Panc1 (cell line): ENCODE data around the gene ADCK2. TPM values are rescaled to one million over a fixed set of nuclear protein-coding genes. Genes with fewer than 3 reads are reported as not detected.
"Not testable (repeated sequence)": the region's sequence is repeated elsewhere in the genome, so short reads cannot be mapped to it uniquely, and the experiment has no call there.

Experiments
- ATAC-seq: fragments of 200-7000 bp; cut with Tn5 transposase; 2 replicates; pipeline ENCODE4 v1.9.1; 2020; ENCODE audit warnings: mild to moderate bottlenecking, moderate library complexity
- BruUV-seq: library from RNA; stranded (reverse); fragments of 400-500 nt; replicated peaks from 2 replicates; lab custom pipeline; 2021; lab: Mats Ljungman, UMichigan
- CTCF ChIA-PET: fragments of 300-600 bp; sonication (Branson Sonifier 250); formaldehyde crosslinking; loops from one replicate; lab custom pipeline; 2022; ENCODE audit warnings: antibody characterized with exemption; lab: Charles Lee
- POLR2A ChIA-PET: fragments of 300-600 bp; sonication (Branson Sonifier 250); formaldehyde crosslinking; loops from one replicate; lab custom pipeline; 2022; ENCODE audit warnings: antibody characterized with exemption; lab: Charles Lee
- DNase-seq: peaks from one replicate; pipeline ENCODE4 v3.0.0-alpha.2; 2010; ENCODE audit warnings: low read depth, low spot score
- H3K27ac ChIP-seq: 2 replicates; pipeline ENCODE4 v1.5.1; 2011; ENCODE audit warnings: mild to moderate bottlenecking, low read length, inconsistent platforms
- H3K27me3 ChIP-seq: fragments of 200-500 bp; sonication (Bioruptor generic); 2 replicates; pipeline ENCODE4 v1.6.0; 2014; ENCODE audit warnings: low read length, inconsistent platforms; ENCODE audit not compliant: control insufficient read depth, insufficient read depth
- H3K36me3 ChIP-seq: fragments of 200-500 bp; sonication (Bioruptor generic); 2 replicates; pipeline ENCODE4 v1.5.1; 2014; ENCODE audit warnings: inconsistent platforms, mild to moderate bottlenecking, low read length, moderate library complexity; ENCODE audit not compliant: control insufficient read depth, insufficient read depth
- H3K4me1 ChIP-seq: 2 replicates; pipeline ENCODE4 v1.5.1; 2011; ENCODE audit warnings: inconsistent platforms, mild to moderate bottlenecking, low read length, moderate library complexity; ENCODE audit not compliant: control insufficient read depth, insufficient read depth
- H3K4me3 ChIP-seq, 2 experiments: 2 replicates each; pipeline ENCODE4 v1.5.1; 2011 to 2012; ENCODE audit warnings: low read depth in 2 of 2, low read length in 2 of 2, mild to moderate bottlenecking in 2 of 2, inconsistent platforms in 1 of 2, moderate library complexity in 1 of 2
- H3K9me3 ChIP-seq: fragments of 200-500 bp; sonication (Bioruptor generic); 2 replicates; pipeline ENCODE4 v1.5.1; 2014; ENCODE audit warnings: low read depth, mild to moderate bottlenecking, inconsistent platforms, low read length, moderate library complexity; ENCODE audit not compliant: control insufficient read depth, insufficient read depth
- POLR2AphosphoS5 ChIP-seq: IDR thresholded peaks from 2 replicates; pipeline ENCODE4 v1.6.1; 2012; ENCODE audit warnings: mild to moderate bottlenecking, low read depth, low read length, moderate library complexity
- SIN3A ChIP-seq: IDR thresholded peaks from 2 replicates; pipeline ENCODE4 v1.6.1; 2012; ENCODE audit warnings: low read depth, mild to moderate bottlenecking, low read length, moderate library complexity, borderline replicate concordance; ENCODE audit not compliant: insufficient read depth
- TCF7L2 ChIP-seq: IDR thresholded peaks from 2 replicates; pipeline ENCODE4 v1.6.1; 2011; ENCODE audit warnings: mild to moderate bottlenecking, low read depth, low read length, inconsistent platforms
- in situ Hi-C: cut with HindIII; loops from 2 replicates; pipeline ENCODE4 v1.10.0; 2016; ENCODE audit warnings: low sequenced_read_pairs, low pct_unique_long_range_greater_than_20kb
- intact Hi-C: fragments of 100-400 bp; cut with micrococcal nuclease; formaldehyde crosslinking; loops from one replicate; pipeline ENCODE4 v1.10.0; 2022; ENCODE audit not compliant: unreplicated experiment
- total RNA-seq: library from RNA; stranded (reverse); gene quantifications from one replicate; pipeline ENCODE4 v1.2.1, GENCODE V29; 2021; ENCODE audit not compliant: unreplicated experiment
- TF ChIP-seq, protein P1 (sequence below): fragments of 450-650 bp; IDR thresholded peaks from 2 replicates; pipeline ENCODE4 v1.5.1; 2017; ENCODE audit warnings: mild to moderate bottlenecking
- TF ChIP-seq, protein P2 (sequence below), 2 experiments: IDR thresholded peaks; 2 replicates each; pipeline ENCODE4 v1.6.1; 2011 to 2012; ENCODE audit warnings: low read depth in 2 of 2, control low read depth in 1 of 2, low read length in 1 of 2, mild to moderate bottlenecking in 1 of 2, moderate library complexity in 1 of 2; ENCODE audit not compliant: insufficient read depth in 1 of 2

ADCK2 gene
- total RNA-seq, 1 experiment from 2014 or later = 21.6 TPM

DNA sequence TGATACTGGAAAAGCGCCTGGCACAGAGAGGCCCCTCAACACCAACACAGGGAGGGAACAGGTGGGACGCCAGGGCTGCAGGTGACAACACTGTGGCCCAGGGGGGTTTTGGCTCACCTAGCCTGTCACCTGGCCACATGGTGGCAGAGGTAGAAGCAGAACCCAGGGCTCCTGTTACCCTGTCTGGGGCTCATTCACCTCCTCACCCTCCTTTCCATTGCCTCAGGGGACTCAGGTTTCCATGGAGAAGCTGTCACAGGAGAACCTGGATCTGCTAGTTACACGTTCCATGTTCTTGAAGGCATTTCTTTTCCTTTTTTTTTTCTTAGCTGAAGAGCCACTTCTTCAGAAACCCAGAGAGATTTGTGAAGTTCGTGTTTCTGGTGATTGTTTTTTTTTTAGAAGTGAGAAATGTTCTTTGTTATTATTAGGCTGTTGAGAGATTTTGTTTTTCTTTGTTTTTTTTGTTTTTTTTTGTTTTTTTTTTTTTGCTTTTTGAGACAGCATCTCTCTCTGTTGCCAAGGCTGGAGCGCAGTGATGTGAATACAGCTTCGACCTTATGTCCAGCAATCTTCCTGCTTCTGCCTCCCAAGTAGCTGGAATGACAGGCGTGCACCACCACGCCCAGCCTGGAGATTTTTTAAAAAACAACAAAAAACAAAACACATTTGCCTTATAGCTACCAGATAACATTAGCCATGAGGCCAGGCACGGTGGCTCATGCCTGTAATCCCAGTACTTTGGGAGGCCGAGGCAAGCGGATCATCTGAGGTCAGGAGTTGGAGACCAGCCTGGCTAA lies 48.2 kb upstream of the ADCK2 start:
- intact Hi-C loops = no loop called here
- Histone ChIP-seq H3K27me3 (no peaks in the 10 kb centered on the region), H3K4me1 (peaks cover 5% of the 10 kb centered on the region; the same call in 1 of the 2 replicates), H3K9me3 (no peaks in the 10 kb centered on the region), H3K27ac (no peak overlapping the region), H3K36me3 (no peaks in the 10 kb centered on the region), H3K4me3 (no peak overlapping the region)
- in situ Hi-C loops = no loop called here
- TF ChIP-seq TCF7L2 = no peak
- TF ChIP-seq, protein P1, sequence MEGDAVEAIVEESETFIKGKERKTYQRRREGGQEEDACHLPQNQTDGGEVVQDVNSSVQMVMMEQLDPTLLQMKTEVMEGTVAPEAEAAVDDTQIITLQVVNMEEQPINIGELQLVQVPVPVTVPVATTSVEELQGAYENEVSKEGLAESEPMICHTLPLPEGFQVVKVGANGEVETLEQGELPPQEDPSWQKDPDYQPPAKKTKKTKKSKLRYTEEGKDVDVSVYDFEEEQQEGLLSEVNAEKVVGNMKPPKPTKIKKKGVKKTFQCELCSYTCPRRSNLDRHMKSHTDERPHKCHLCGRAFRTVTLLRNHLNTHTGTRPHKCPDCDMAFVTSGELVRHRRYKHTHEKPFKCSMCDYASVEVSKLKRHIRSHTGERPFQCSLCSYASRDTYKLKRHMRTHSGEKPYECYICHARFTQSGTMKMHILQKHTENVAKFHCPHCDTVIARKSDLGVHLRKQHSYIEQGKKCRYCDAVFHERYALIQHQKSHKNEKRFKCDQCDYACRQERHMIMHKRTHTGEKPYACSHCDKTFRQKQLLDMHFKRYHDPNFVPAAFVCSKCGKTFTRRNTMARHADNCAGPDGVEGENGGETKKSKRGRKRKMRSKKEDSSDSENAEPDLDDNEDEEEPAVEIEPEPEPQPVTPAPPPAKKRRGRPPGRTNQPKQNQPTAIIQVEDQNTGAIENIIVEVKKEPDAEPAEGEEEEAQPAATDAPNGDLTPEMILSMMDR = no peak
- POLR2A ChIA-PET = interaction anchor here (0.6 kb wide), 1 partner anchor 121 kb away, joined by 6 read pairs; no protein-coding TSS in a partner anchor
- no peak for ATAC-seq
- CTCF ChIA-PET = interaction anchor here (0.6 to 0.7 kb wide), 2 partner anchors 12 to 23 kb away, joined by 3 to 15 read pairs; no protein-coding TSS in a partner anchor
- DNase-seq = no peak
- BruUV-seq = no TSS peak

DNA sequence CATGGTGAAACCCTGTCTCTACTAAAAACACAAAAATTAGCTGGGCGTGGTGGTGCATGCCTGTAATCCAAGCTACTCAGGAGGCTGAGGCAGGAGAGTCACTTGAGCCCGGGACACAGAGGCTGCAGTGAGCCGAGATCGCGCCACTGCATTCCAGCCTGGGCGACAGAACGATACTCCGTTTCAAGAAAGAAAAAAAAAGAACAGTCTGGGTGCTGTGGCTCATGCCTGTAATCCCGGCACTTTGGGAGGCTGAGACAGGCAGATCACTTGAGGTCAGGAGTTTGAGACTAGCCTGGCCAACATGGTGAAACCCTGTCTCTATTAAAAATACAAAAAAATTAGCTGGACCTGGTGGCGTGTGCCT lies 47.6 kb upstream of the ADCK2 start:
- H3K27me3 ChIP-seq, DNase-seq, H3K27ac ChIP-seq, H3K4me3 ChIP-seq, H3K4me1 ChIP-seq, H3K9me3 ChIP-seq, H3K36me3 ChIP-seq, in situ Hi-C loops, intact Hi-C loops, BruUV-seq, POLR2A ChIA-PET, ATAC-seq: not testable (repeated sequence)
- CTCF ChIA-PET = interaction anchor here (0.6 to 0.7 kb wide), 2 partner anchors 11 to 119 kb away, joined by 3 to 4 read pairs; no protein-coding TSS in a partner anchor

DNA sequence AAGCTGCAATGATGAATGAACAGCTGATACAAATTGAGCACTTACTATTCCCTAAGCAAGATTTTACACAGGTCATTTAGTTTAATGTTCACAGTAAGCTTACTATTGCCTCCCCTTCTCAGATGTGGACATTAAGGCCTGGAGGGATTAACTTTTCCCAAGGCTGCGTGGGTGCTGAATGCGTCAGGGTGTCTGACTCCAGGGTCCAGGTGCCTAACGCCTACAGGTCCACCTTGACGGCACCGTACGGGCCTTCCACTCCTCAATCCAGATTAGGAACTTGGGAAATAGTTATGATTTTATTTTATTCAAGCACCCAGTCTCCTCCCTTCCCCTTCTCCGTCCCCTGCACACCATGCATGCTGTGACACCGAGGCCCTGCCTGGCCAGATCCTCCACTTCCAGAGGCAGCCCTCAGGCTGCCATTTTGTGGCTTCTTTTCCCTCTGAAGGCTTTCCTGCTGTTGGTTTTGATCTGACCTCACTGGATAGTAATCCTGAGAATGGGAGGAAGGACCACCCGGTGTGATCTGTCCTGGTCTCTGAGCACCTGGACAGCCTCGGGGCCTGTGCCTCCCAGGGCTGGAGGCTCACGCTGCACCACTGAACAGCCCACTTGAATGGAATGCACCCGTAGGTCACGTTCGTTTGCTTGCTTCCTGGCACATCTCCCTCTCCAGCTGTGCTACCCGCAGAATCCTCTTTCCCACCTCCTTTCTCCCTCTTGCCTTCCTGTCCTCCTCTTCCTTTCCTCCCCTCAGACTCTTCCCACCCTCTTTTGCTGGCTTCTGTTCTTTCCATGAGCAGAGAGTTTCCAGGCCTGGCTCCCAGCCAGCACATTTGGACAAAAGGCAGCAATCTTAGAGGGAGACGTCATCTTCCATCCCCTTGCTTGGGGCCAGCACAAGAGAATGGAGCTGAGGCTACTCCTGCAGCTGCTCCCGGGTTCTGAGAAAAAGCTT lies 46.6 kb upstream of the ADCK2 start:
- intact Hi-C loops (no loop called here), in situ Hi-C loops (no loop called here)
- CTCF ChIA-PET = interaction anchor here (0.6 to 0.7 kb wide), 3 partner anchors 91 to 131 kb away, joined by 3 to 4 read pairs (median 4); no protein-coding TSS in a partner anchor
- ATAC-seq (peak; percentile 92), DNase-seq (no peak)
- H3K4me3 ChIP-seq = peak overlapping the region in 1 of 2 experiments; percentile 1; a peak in 1 of 4 replicates
- H3K36me3 ChIP-seq = no peaks in the 10 kb centered on the region
- H3K27me3 ChIP-seq = no peaks in the 10 kb centered on the region
- BruUV-seq = no TSS peak
- peaks cover 5% of the 10 kb centered on the region; the same call in 1 of the 2 replicates for H3K4me1 ChIP-seq
- POLR2A ChIA-PET = no interaction called here
- no peaks in the 10 kb centered on the region for H3K9me3 ChIP-seq
- H3K27ac ChIP-seq = peak overlapping the region; percentile 48
- peak; percentile 60 for TF ChIP-seq POLR2AphosphoS5
- TF ChIP-seq, protein P2, sequence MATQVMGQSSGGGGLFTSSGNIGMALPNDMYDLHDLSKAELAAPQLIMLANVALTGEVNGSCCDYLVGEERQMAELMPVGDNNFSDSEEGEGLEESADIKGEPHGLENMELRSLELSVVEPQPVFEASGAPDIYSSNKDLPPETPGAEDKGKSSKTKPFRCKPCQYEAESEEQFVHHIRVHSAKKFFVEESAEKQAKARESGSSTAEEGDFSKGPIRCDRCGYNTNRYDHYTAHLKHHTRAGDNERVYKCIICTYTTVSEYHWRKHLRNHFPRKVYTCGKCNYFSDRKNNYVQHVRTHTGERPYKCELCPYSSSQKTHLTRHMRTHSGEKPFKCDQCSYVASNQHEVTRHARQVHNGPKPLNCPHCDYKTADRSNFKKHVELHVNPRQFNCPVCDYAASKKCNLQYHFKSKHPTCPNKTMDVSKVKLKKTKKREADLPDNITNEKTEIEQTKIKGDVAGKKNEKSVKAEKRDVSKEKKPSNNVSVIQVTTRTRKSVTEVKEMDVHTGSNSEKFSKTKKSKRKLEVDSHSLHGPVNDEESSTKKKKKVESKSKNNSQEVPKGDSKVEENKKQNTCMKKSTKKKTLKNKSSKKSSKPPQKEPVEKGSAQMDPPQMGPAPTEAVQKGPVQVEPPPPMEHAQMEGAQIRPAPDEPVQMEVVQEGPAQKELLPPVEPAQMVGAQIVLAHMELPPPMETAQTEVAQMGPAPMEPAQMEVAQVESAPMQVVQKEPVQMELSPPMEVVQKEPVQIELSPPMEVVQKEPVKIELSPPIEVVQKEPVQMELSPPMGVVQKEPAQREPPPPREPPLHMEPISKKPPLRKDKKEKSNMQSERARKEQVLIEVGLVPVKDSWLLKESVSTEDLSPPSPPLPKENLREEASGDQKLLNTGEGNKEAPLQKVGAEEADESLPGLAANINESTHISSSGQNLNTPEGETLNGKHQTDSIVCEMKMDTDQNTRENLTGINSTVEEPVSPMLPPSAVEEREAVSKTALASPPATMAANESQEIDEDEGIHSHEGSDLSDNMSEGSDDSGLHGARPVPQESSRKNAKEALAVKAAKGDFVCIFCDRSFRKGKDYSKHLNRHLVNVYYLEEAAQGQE (IDR thresholded peaks at IDR 0.05; ENCODE audit: insufficient read depth in 1 of 2, low read depth in 2 of 2, low read length in 1 of 2) = no peak
- no peak for TF ChIP-seq SIN3A
